GM12864 (cell line): ENCODE measurements around the gene MYH11.
"Not testable (repeated sequence)": the region's sequence is repeated elsewhere in the genome, so short reads cannot be mapped to it uniquely, and the experiment has no call there.

Source experiments
- DNase-seq: peaks from one replicate; pipeline ENCODE4 v3.0.0-alpha.2; 2011; ENCODE audit warnings: low read depth
- H3K4me3 ChIP-seq: 2 replicates; pipeline ENCODE4 v1.5.1; 2011; ENCODE audit warnings: mild to moderate bottlenecking, low read depth, low read length, control low read depth
- TF ChIP-seq, protein P1 (sequence below): IDR thresholded peaks from 2 replicates; pipeline ENCODE4 v1.5.1; 2011; ENCODE audit warnings: low read depth, mild to moderate bottlenecking, moderate library complexity, low read length, control low read depth, inconsistent platforms; ENCODE audit errors: missing control alignments

Gene MYH11

GRCh38 chr16:15729152-15729551 lies 127.7 kb downstream of the MYH11 start:
- TF ChIP-seq, protein P1, sequence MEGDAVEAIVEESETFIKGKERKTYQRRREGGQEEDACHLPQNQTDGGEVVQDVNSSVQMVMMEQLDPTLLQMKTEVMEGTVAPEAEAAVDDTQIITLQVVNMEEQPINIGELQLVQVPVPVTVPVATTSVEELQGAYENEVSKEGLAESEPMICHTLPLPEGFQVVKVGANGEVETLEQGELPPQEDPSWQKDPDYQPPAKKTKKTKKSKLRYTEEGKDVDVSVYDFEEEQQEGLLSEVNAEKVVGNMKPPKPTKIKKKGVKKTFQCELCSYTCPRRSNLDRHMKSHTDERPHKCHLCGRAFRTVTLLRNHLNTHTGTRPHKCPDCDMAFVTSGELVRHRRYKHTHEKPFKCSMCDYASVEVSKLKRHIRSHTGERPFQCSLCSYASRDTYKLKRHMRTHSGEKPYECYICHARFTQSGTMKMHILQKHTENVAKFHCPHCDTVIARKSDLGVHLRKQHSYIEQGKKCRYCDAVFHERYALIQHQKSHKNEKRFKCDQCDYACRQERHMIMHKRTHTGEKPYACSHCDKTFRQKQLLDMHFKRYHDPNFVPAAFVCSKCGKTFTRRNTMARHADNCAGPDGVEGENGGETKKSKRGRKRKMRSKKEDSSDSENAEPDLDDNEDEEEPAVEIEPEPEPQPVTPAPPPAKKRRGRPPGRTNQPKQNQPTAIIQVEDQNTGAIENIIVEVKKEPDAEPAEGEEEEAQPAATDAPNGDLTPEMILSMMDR: no peak
- DNase-seq: no peak
- no peak overlapping the region for H3K4me3 ChIP-seq

DNA sequence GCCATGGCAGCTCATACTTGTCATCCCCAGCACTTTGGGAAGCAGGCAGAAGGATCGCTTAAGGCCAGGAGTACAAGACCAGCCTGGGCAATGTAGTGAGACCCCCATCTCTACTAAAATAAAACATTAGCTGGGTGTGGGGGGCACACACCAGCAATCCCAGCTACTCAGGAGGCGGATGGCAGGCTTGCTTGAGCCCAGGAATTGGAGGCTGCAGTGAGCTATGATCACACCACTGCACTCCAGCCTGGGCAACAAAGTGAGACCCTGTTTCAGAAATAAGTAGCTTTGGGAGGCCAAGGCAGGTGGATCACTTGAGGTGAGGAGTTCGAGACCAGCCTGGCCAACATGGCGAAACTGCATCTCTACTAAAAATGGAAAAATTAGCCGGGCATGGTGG lies 129.1 kb downstream of the MYH11 start:
- not testable (repeated sequence) for H3K4me3 ChIP-seq, DNase-seq

GRCh38 chr16:15726715-15727114 lies 130.1 kb downstream of the MYH11 start:
- TF ChIP-seq, protein P1: no peak
- no peak for DNase-seq
- no peak overlapping the region for H3K4me3 ChIP-seq

DNA sequence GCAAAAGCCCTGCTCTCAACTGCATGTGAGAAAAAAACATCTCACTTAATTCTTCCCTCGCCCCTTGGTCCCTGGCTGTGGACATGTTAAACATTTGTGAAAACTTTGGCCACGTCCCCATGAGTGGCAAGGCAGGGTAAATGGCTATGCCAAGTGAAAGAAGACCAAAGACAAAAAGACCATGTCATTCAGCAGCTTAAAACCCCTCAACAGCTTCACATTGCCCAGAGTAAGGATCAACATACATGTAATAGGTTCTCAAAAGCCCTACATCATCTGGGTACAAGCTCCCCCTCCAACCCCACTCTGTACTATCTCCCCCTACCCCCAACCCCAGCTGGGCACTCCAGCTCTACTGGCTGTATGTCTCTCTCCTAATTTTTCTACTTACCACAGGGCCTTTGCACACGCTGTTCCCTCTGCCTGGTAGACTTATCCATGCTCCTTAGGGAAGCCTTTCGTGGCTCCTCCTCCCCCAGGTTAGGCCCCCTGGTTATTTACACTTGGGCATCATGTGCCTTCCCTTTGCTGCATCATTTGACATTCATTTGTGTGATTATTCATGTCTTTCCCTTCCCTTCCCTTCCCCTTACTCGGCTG lies 131.1 kb downstream of the MYH11 start:
- no peak overlapping the region for H3K4me3 ChIP-seq
- no peak for DNase-seq
- TF ChIP-seq, protein P1: no peak

- TF ChIP-seq, protein P1: no peak
Measured at GRCh38 chr16:15723808-15724207, 133.0 kb downstream of the MYH11 start.

DNA sequence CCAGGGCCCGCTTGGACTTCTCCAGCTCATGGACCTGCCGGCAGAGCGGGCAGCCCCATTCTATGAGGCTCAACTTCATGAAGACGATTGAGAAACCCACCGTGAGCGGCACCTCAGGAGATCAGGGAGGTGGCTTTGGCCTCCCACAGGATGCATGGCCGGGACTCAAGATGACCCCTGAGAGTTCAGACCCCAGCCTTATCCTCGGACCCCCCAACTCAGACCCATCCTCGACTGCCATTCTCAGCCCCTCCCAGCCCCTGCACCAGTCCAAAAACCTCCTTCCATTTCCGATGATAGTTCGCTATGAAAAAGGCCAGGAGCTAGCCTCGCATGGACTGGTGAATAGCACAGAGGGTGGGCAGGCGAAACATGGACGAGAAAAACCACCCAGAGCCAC lies 135.8 kb downstream of the MYH11 start:
- DNase-seq: no peak
- TF ChIP-seq, protein P1: no peak
- no peak overlapping the region for H3K4me3 ChIP-seq

More at GRCh38 chr16:15723808-15724207, 133.0 kb downstream of the MYH11 start:
- no peak for DNase-seq
- H3K4me3 ChIP-seq: no peak overlapping the region

- H3K4me3 ChIP-seq: no peak overlapping the region
- TF ChIP-seq, protein P1: no peak
- DNase-seq: no peak
Measured at GRCh38 chr16:15716694-15717447, 140.0 kb downstream of the MYH11 start.
